HG02571 (cell line): ENCODE data around the gene UBL7.
A peak's percentile ranks its signal among the peaks of the same experiment; 100 is the strongest.

Source experiments
- ATAC-seq: cut with Tn5 transposase; IDR thresholded peaks from one replicate; pipeline ENCODE4 v1.9.1; 2021; ENCODE audit warnings: mild to moderate bottlenecking, moderate library complexity; ENCODE audit not compliant: unreplicated experiment

UBL7 gene

GRCh38 chr15:74409225-74409624, 51.7 kb downstream of the UBL7 start:
- no peak for ATAC-seq

GRCh38 chr15:74408815-74409214, 52.1 kb downstream of the UBL7 start:
- ATAC-seq, result no peak

- ATAC-seq, result no peak
These were observed 52.6 kb downstream of the UBL7 start for GRCh38 chr15:74408385-74408784.

GRCh38 chr15:74406992-74407705, 53.8 kb downstream of the UBL7 start:
- ATAC-seq, result no peak

- no peak for ATAC-seq
These were observed 54.4 kb downstream of the UBL7 start for GRCh38 chr15:74406517-74406916.

- no peak for ATAC-seq
These were observed 55.1 kb downstream of the UBL7 start for GRCh38 chr15:74405823-74406222.

- ATAC-seq, result peak; percentile 23
These were observed 56.9 kb downstream of the UBL7 start for GRCh38 chr15:74403991-74404563.

- ATAC-seq, result peak; percentile 8
These were observed 57.4 kb downstream of the UBL7 start for GRCh38 chr15:74403588-74403919.

GRCh38 chr15:74402873-74403587, 57.9 kb downstream of the UBL7 start:
- ATAC-seq, result no peak

- ATAC-seq, result no peak
These were observed 58.6 kb downstream of the UBL7 start for GRCh38 chr15:74402337-74402841.

GRCh38 chr15:74400915-74401757, 59.8 kb downstream of the UBL7 start:
- ATAC-seq, result no peak

- ATAC-seq, result no peak
These were observed 60.6 kb downstream of the UBL7 start for GRCh38 chr15:74400313-74400860.

GRCh38 chr15:74399511-74400312, 61.2 kb downstream of the UBL7 start:
- no peak for ATAC-seq

- no peak for ATAC-seq
These were observed 61.9 kb downstream of the UBL7 start for GRCh38 chr15:74399100-74399499.

- ATAC-seq, result no peak
These were observed 62.8 kb downstream of the UBL7 start for GRCh38 chr15:74398183-74398582.

- peak; percentile 26 for ATAC-seq
These were observed 63.5 kb downstream of the UBL7 start for GRCh38 chr15:74397239-74398068.

GRCh38 chr15:74396445-74397238, 64.3 kb downstream of the UBL7 start:
- peak; percentile 31 for ATAC-seq

- ATAC-seq, result no peak
These were observed 64.9 kb downstream of the UBL7 start for GRCh38 chr15:74396146-74396438.
